GM19467 (cell line): ENCODE measurements around the gene FOXD4L4.
"Not testable (repeated sequence)": the region's sequence is repeated elsewhere in the genome, so short reads cannot be mapped to it uniquely, and the experiment has no call there.

Source experiments
- ATAC-seq: cut with Tn5 transposase; IDR thresholded peaks from one replicate; pipeline ENCODE4 v1.9.1; 2021; ENCODE audit warnings: mild to moderate bottlenecking, moderate library complexity; ENCODE audit not compliant: unreplicated experiment

FOXD4L4 gene

GRCh38 chr9:65737096-65737564, at the start of gene FOXD4L4:
TSS of gene FOXD4L4 (plus strand) at chr9:65737146. CDS start at chr9:65737146, 0 bp downstream.
- ATAC-seq = not testable (repeated sequence)

GRCh38 chr9:65703550-65703949, 33.4 kb upstream of the FOXD4L4 start:
- not testable (repeated sequence) for ATAC-seq

DNA sequence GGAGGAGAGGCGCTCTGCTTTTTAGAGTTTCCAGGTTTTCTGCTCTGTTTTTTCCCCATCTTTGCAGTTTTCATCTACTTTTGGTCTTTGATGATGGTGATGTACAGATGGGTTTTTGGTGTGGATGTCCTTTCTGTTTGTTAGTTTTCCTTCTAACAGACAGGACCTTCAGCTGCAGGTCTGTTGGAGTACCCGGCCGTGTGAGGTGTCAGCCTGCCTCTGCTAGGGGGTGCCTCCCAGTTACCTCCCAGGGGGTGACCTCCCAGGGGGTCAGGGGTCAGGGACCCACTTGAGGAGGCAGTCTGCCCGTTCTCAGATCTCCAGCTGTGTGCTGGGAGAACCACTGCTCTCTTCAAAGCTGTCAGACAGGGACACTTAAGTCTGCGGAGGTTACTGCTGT, 22.5 kb upstream of the FOXD4L4 start:
- not testable (repeated sequence) for ATAC-seq

DNA sequence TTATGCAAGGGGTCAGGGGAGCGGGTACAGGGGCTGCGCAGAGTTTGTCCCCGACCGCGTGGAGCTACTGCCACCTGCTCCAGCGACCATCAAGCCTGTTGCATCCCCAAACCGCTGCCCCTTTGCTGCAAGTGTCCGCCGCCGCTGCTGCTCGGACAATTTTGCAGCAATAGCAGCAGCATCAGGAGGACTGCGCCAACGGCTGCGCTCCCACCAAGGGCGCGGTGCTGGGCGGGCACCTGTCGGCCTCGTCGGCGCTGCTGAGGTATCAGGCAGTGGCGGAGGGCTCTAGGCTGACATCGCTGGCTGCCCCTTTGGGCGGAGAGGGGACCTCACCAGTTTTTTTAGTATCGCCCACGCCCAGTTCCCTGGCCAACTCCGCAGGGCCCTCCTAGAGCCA, 1.2 kb downstream of the FOXD4L4 start:
- ATAC-seq = not testable (repeated sequence)
